Measurements from ENCODE around the gene PCBP3. TPM values are rescaled to one million over a fixed set of nuclear protein-coding genes. Genes with fewer than 3 reads are reported as not detected.

The PCBP3 gene
- total and polyA plus RNA-seq, 4 donors = 0.36 to 1.6 (median 0.42) TPM

DNA sequence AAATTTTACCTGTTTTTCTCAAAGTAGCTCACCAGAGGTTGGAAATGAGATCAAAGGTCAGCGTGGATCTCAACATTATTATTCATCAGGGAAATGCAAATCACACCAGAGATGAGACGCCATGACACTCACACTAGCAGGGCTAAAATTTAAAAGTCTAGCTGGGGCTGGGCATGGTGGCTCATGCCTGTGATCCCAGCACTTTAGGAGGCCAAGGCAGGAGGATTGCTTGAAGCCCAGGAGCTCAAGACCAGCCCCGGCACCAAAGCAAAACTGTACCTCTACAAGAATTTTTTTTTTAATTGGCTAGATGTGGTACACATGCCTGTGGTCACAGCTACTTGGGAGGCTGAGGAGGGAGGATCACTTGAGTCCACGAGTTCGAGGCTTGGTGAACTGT, 41.4 kb upstream of the PCBP3 start:
- H3K27me3 ChIP-seq (ENCODE audit: control insufficient read depth in 4 of 4, insufficient read depth in 4 of 4, low read length in 3 of 4) = no peaks in the 10 kb centered on the region
- H3K9ac ChIP-seq (ENCODE audit: low read depth in 1 of 2, low read length in 2 of 2) = no peak overlapping the region
- H3K27ac ChIP-seq (ENCODE audit: low read depth in 1 of 2, low read length in 2 of 2) = no peak overlapping the region
- no peak overlapping the region for H3K4me3 ChIP-seq (ENCODE audit: low read depth in 1 of 3, low read length in 3 of 3)
- WGBS = 75% methylated on average over 5 of the region's 5 CpGs
- TF ChIP-seq, protein P1, sequence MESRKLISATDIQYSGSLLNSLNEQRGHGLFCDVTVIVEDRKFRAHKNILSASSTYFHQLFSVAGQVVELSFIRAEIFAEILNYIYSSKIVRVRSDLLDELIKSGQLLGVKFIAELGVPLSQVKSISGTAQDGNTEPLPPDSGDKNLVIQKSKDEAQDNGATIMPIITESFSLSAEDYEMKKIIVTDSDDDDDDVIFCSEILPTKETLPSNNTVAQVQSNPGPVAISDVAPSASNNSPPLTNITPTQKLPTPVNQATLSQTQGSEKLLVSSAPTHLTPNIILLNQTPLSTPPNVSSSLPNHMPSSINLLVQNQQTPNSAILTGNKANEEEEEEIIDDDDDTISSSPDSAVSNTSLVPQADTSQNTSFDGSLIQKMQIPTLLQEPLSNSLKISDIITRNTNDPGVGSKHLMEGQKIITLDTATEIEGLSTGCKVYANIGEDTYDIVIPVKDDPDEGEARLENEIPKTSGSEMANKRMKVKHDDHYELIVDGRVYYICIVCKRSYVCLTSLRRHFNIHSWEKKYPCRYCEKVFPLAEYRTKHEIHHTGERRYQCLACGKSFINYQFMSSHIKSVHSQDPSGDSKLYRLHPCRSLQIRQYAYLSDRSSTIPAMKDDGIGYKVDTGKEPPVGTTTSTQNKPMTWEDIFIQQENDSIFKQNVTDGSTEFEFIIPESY (IDR thresholded peaks at IDR 0.05) = no peak
- TF ChIP-seq YY1 (IDR thresholded peaks at IDR 0.05) = no peak
- TF ChIP-seq HNF4G (IDR thresholded peaks at IDR 0.05) = no peak
- no peak for TF ChIP-seq FOXA1 (IDR thresholded peaks at IDR 0.05)
- TF ChIP-seq, protein P2, sequence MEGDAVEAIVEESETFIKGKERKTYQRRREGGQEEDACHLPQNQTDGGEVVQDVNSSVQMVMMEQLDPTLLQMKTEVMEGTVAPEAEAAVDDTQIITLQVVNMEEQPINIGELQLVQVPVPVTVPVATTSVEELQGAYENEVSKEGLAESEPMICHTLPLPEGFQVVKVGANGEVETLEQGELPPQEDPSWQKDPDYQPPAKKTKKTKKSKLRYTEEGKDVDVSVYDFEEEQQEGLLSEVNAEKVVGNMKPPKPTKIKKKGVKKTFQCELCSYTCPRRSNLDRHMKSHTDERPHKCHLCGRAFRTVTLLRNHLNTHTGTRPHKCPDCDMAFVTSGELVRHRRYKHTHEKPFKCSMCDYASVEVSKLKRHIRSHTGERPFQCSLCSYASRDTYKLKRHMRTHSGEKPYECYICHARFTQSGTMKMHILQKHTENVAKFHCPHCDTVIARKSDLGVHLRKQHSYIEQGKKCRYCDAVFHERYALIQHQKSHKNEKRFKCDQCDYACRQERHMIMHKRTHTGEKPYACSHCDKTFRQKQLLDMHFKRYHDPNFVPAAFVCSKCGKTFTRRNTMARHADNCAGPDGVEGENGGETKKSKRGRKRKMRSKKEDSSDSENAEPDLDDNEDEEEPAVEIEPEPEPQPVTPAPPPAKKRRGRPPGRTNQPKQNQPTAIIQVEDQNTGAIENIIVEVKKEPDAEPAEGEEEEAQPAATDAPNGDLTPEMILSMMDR (IDR thresholded peaks at IDR 0.05; ENCODE audit: low read depth, low read length, missing input control) = no peak
- no peak for TF ChIP-seq EGR1 (IDR thresholded peaks at IDR 0.05; ENCODE audit: low read depth in 2 of 2)
- TF ChIP-seq HNF4A (conservative IDR thresholded peaks at IDR 0.05) = no peak
- TF ChIP-seq RXRA (IDR thresholded peaks at IDR 0.05) = no peak
- TF ChIP-seq SP1 (IDR thresholded peaks at IDR 0.05) = no peak
- no peak for TF ChIP-seq RAD21 (IDR thresholded peaks at IDR 0.05)
- no peak for TF ChIP-seq NR2F2 (IDR thresholded peaks at IDR 0.05)
- TF ChIP-seq, protein P3, sequence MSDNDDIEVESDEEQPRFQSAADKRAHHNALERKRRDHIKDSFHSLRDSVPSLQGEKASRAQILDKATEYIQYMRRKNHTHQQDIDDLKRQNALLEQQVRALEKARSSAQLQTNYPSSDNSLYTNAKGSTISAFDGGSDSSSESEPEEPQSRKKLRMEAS (IDR thresholded peaks at IDR 0.05) = no peak
- TF ChIP-seq, protein P4, sequence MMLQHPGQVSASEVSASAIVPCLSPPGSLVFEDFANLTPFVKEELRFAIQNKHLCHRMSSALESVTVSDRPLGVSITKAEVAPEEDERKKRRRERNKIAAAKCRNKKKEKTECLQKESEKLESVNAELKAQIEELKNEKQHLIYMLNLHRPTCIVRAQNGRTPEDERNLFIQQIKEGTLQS (IDR thresholded peaks at IDR 0.05) = no peak
- no peak for TF ChIP-seq GABPA (IDR thresholded peaks at IDR 0.05 in 1 of 2, conservative IDR thresholded peaks at IDR 0.05 in 1 of 2)
- TF ChIP-seq TAF1 (conservative IDR thresholded peaks at IDR 0.05) = no peak
- TF ChIP-seq, protein P5, sequence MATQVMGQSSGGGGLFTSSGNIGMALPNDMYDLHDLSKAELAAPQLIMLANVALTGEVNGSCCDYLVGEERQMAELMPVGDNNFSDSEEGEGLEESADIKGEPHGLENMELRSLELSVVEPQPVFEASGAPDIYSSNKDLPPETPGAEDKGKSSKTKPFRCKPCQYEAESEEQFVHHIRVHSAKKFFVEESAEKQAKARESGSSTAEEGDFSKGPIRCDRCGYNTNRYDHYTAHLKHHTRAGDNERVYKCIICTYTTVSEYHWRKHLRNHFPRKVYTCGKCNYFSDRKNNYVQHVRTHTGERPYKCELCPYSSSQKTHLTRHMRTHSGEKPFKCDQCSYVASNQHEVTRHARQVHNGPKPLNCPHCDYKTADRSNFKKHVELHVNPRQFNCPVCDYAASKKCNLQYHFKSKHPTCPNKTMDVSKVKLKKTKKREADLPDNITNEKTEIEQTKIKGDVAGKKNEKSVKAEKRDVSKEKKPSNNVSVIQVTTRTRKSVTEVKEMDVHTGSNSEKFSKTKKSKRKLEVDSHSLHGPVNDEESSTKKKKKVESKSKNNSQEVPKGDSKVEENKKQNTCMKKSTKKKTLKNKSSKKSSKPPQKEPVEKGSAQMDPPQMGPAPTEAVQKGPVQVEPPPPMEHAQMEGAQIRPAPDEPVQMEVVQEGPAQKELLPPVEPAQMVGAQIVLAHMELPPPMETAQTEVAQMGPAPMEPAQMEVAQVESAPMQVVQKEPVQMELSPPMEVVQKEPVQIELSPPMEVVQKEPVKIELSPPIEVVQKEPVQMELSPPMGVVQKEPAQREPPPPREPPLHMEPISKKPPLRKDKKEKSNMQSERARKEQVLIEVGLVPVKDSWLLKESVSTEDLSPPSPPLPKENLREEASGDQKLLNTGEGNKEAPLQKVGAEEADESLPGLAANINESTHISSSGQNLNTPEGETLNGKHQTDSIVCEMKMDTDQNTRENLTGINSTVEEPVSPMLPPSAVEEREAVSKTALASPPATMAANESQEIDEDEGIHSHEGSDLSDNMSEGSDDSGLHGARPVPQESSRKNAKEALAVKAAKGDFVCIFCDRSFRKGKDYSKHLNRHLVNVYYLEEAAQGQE (IDR thresholded peaks at IDR 0.05) = no peak
- no peak for TF ChIP-seq FOXA2 (IDR thresholded peaks at IDR 0.05)
- TF ChIP-seq JUND (IDR thresholded peaks at IDR 0.05) = no peak
- H3K4me1 ChIP-seq (ENCODE audit: control insufficient read depth in 4 of 4, insufficient read depth in 4 of 4, low read length in 3 of 4) = no peaks in the 10 kb centered on the region
- no peaks in the 10 kb centered on the region for H3K36me3 ChIP-seq (ENCODE audit: control insufficient read depth in 4 of 4, insufficient read depth in 3 of 4, low read depth in 1 of 4, low read length in 3 of 4)
- H3K9me3 ChIP-seq (ENCODE audit: control insufficient read depth in 4 of 4, low read length in 3 of 4) = peaks cover 0 to 10% (median 1%) of the 10 kb centered on the region in 4 donors
- DNase-seq (ENCODE audit: low spot score) = no peak
